ENCODE data around the gene USP12.

DNA sequence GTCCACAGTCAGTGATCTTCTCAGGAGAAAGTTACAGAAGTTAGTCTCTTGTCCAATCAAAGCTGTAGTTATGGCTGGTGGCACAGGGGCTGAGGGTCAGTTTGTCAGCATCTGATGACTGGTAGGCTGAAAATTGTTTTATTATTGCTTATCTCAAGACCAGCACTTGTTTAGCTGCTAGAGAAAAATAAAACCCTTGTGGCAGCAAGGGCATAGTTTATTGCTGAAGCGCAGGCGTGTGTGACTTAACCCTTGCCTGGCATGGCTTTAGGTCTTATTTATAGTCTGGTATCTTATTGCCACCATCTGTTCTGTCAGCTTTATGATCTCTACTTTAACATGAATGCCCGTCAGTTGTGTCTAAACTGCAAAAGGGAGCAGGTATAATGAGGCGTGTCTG lies 154.7 kb downstream of the USP12 start:
- TF ChIP-seq EZH2 (IDR thresholded peaks at IDR 0.05; ENCODE audit: low read depth, unreplicated experiment) (no peak), CTCF (conservative IDR thresholded peaks at IDR 0.05; ENCODE audit: low read depth in 2 of 2) (no peak), CREB1 (CRISPR knock-in tag; IDR thresholded peaks at IDR 0.05; ENCODE audit: low read depth) (no peak), POLR2AphosphoS5 (IDR thresholded peaks at IDR 0.05; ENCODE audit: low read depth) (no peak), REST (IDR thresholded peaks at IDR 0.05; ENCODE audit: unreplicated experiment) (no peak), NANOG (IDR thresholded peaks at IDR 0.05; ENCODE audit: borderline replicate concordance) (no peak), STAT1 (IDR thresholded peaks at IDR 0.05; ENCODE audit: unreplicated experiment) (no peak), EZH2phosphoT487 (IDR thresholded peaks at IDR 0.05; ENCODE audit: unreplicated experiment) (no peak), JUNB (IDR thresholded peaks at IDR 0.05; ENCODE audit: unreplicated experiment) (no peak), ZNF114 (CRISPR knock-in tag; IDR thresholded peaks at IDR 0.05) (no peak), ZNF462 (CRISPR knock-in tag; IDR thresholded peaks at IDR 0.05) (no peak), ZNF331 (CRISPR knock-in tag; IDR thresholded peaks at IDR 0.05; ENCODE audit: low read depth) (no peak)
- TF ChIP-seq, protein P1, sequence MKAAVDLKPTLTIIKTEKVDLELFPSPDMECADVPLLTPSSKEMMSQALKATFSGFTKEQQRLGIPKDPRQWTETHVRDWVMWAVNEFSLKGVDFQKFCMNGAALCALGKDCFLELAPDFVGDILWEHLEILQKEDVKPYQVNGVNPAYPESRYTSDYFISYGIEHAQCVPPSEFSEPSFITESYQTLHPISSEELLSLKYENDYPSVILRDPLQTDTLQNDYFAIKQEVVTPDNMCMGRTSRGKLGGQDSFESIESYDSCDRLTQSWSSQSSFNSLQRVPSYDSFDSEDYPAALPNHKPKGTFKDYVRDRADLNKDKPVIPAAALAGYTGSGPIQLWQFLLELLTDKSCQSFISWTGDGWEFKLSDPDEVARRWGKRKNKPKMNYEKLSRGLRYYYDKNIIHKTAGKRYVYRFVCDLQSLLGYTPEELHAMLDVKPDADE (IDR thresholded peaks at IDR 0.05), result no peak

Measured in GM23338 (cell line).